HG03469 (cell line): ENCODE data around the gene RSPH6A.
A peak's percentile ranks its signal among the peaks of the same experiment; 100 is the strongest.
"Not testable (repeated sequence)": the region's sequence is repeated elsewhere in the genome, so short reads cannot be mapped to it uniquely, and the experiment has no call there.

Experiments
- ATAC-seq: cut with Tn5 transposase; IDR thresholded peaks from one replicate; pipeline ENCODE4 v1.9.1; 2021; ENCODE audit warnings: mild to moderate bottlenecking, moderate library complexity, moderate number of reproducible peaks; ENCODE audit not compliant: unreplicated experiment

Gene RSPH6A

GRCh38 chr19:45804140-45804958 is 10.8 kb downstream of the RSPH6A start:
- ATAC-seq, result no peak

- ATAC-seq, result no peak
Measured at GRCh38 chr19:45801603-45802175, 13.4 kb downstream of the RSPH6A start.

- ATAC-seq, result no peak
Measured at GRCh38 chr19:45800070-45800553, 15.0 kb downstream of the RSPH6A start.

DNA sequence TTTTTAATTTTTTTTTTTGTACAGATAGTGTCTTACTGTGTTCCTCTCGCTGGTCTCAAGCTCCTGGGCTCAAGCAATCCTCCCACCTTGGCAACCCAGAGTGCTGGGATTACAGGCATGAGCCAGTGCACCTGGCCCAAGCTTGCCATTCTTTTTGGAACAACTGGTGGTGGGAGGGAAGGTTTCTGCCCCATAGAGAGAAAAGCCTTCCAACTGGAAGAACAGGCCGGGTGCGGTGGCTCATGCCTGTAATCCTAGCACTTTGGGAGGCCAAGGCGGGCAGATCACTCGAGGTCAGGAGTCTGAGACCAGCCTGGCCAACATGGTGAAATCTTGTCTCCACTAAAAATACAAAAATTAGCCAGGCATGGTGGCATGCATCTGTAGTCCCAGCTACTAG is 15.6 kb downstream of the RSPH6A start:
- ATAC-seq, result not testable (repeated sequence)

- no peak for ATAC-seq
Measured at GRCh38 chr19:45798995-45799517, 16.1 kb downstream of the RSPH6A start.

DNA sequence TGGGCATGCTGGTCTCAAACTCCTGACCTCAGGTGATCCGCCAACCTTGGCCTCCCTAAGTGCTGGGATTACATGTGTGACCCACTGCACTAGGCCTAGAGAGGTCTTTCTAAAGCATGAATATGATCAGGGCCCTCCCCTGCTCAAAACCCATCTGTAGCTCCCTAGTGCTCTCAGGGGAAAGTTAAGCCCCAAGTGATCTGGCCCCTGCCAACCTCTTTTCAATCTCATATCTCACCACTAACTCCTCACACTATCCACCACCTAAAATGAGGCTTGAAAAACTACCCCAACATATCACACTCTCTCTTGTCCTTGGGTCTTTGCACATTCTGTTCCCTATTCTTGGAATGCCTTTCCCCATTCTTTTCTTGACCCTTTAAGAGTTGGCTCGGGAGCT is 20.5 kb downstream of the RSPH6A start:
- no peak for ATAC-seq

GRCh38 chr19:45793876-45794275 is 21.2 kb downstream of the RSPH6A start:
- no peak for ATAC-seq

DNA sequence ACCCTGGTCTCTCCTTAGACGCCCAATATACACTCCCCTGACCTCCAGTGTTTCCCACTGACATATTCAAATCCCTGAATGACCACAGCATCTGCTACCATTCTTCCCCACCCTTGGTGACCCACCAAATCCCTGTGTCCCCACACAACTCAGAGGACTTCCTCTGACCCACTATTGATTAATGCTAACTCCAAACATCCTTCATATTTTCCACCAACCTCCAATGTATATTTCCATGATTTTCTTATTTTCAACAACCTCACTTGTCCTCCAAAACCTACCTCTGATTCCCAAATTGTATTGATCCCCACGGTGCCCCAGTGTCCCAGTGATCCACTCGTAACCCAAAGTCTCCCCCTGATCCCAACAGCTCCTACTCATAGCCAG is 21.9 kb downstream of the RSPH6A start:
- no peak for ATAC-seq

- ATAC-seq, result peak; percentile 65
Measured at GRCh38 chr19:45792470-45793177, 22.5 kb downstream of the RSPH6A start, which contains the start of gene DMWD. Gene DMWD, minus strand, starts transcription at chr19:45792845. Its CDS starts 89 bp downstream, at chr19:45792756.

GRCh38 chr19:45791744-45792469 is 23.2 kb downstream of the RSPH6A start:
- ATAC-seq, result no peak

DNA sequence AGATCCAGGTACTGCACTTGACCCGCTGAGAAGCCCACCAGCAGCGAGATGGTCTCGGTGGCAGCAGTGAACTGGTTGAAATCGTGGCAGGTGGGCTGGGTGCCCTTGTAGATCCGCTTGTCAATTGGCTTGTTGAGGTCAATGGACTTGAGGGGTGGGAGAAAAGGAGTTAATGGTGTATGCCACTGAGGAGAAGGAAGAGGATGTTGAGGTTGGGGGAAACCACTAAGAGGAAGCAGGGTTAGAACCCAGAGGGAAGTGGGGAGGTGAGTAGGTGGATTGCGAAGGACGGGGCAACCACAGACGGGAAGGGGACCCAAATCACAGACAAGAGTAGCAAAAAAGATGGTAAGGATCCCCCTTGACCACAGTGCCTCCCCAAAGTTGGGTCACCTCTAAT is 24.2 kb downstream of the RSPH6A start:
- no peak for ATAC-seq

GRCh38 chr19:45789035-45789786 is 25.9 kb downstream of the RSPH6A start:
- no peak for ATAC-seq

- ATAC-seq, result no peak
Measured at GRCh38 chr19:45786533-45786894, 28.6 kb downstream of the RSPH6A start.

- ATAC-seq, result no peak
Measured at GRCh38 chr19:45785781-45786532, 29.2 kb downstream of the RSPH6A start.

GRCh38 chr19:45785097-45785496 is 30.0 kb downstream of the RSPH6A start:
- no peak for ATAC-seq

DNA sequence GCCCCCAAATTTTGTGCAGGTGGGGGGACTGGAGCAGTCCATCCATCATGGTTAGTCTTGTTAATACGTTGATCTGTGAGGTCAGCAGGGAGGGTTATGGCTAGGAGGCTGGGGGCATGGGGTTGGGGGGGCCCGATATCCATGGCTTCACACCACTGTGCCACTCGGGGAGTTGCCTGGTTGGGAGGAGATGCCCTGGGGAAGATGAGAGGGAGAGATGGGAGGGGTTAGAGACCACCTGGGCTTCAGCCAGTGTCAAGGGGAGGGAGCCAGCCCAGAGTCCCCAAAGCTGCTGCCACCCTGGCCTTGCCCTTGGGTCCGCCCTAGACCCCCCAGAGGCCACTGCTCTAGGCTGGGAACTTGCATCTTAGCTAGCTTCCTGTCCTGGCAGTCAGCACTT is 31.0 kb downstream of the RSPH6A start:
- ATAC-seq, result no peak

DNA sequence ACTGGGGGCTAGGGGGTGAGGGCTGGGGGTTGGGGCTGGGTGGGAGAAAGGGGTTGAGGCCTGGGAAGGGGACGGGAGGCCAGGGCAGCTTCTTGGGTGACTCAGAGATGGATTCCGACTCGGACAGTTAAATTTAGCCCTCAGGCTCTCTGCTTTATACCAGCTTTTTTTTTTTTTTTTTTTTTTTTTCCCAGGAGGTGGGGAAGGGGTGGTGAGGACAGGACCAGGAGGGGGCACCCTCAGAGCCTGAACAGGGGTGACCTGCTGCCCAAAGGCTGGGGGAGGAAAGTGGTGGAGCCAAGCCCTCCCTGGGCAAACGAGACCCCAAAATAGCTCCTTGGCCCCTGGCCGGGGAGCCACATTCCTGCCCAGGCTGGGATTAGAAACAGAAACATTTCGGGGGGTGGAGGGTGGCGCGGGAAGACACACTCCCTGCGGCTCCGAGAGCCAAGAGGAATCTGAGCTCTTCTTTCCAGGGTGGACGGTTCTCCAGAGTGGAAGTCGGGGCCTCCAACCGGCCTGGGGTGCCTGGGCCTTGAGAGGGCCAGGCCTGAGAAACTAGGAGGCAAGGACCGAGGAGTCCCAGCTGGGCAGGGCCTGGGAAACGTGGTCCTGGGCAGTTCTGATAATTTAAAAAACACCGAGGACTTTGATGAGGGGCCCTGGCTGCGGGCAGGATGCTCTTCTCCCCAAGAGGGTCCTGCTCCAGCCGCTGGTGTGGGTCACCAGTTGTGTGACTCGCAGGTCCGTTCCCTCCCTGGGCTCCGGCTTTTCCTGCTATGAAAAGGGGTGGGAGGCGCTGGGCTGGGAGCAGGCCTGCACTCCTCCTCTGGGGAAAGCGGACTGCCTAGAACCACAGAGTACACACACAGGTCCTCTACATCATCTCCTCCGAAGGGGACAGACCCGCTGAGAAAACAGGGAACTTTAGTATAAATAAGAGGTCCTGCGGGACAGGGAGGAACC is 32.0 kb downstream of the RSPH6A start:
- no peak for ATAC-seq

- ATAC-seq, result no peak
Measured at GRCh38 chr19:45782162-45782691, 32.9 kb downstream of the RSPH6A start, which contains the start of gene DMPK. Gene DMPK, minus strand, starts transcription at chr19:45782490. Its CDS starts 138 bp downstream, at chr19:45782352.
